GM12878 (cell line): ENCODE data around the gene NR1D1. TPM values are rescaled to one million over a fixed set of nuclear protein-coding genes. Genes with fewer than 3 reads are reported as not detected.

Experiments used
- BACH1 ChIP-seq: fragments of 450-650 bp; IDR thresholded peaks from 2 replicates; pipeline ENCODE4 v1.6.1; 2017; ENCODE audit warnings: mild to moderate bottlenecking, borderline replicate concordance
- BCL11A ChIP-seq: IDR thresholded peaks from 2 replicates; pipeline ENCODE4 v1.6.1; 2011; ENCODE audit warnings: low read depth, low read length
- CEBPZ ChIP-seq: fragments of 150-350 bp; IDR thresholded peaks from 2 replicates; pipeline ENCODE4 v1.6.1; 2016; ENCODE audit warnings: low read depth, low read length
- CHD1 ChIP-seq: IDR thresholded peaks from 2 replicates; pipeline ENCODE4 v1.6.1; 2012; ENCODE audit warnings: low read depth, low read length, improper control_type of control experiment
- FOS ChIP-seq: IDR thresholded peaks from 3 replicates; pipeline ENCODE4 v1.6.1; 2011; ENCODE audit warnings: borderline replicate concordance; ENCODE audit not compliant: insufficient read length; ENCODE audit errors: extremely low read depth
- HDGF ChIP-seq: fragments of 450-650 bp; IDR thresholded peaks from 2 replicates; pipeline ENCODE4 v1.6.1; 2016; ENCODE audit warnings: antibody characterized with exemption
- KLF5 ChIP-seq: fragments of 450-650 bp; IDR thresholded peaks from 2 replicates; pipeline ENCODE4 v1.6.1; 2014; ENCODE audit warnings: mild to moderate bottlenecking; ENCODE audit not compliant: partially characterized antibody
- LARP7 ChIP-seq: fragments of 450-650 bp; IDR thresholded peaks from 2 replicates; pipeline ENCODE4 v1.6.1; 2017; ENCODE audit warnings: mild to moderate bottlenecking
- MLLT1 ChIP-seq: fragments of 450-650 bp; IDR thresholded peaks from 2 replicates; pipeline ENCODE4 v1.6.1; 2016; ENCODE audit warnings: mild to moderate bottlenecking
- NFIC ChIP-seq: IDR thresholded peaks from 2 replicates; pipeline ENCODE4 v1.6.1; 2012; ENCODE audit warnings: low read depth, mild to moderate bottlenecking, inconsistent platforms, low read length, moderate library complexity
- PBX3 ChIP-seq: IDR thresholded peaks from 2 replicates; pipeline ENCODE4 v1.6.1; 2011; ENCODE audit warnings: mild to moderate bottlenecking, low read depth, low read length, moderate library complexity; ENCODE audit not compliant: insufficient replicate concordance
- POLR2A ChIP-seq: IDR thresholded peaks from 2 replicates; pipeline ENCODE4 v1.6.1; 2011; ENCODE audit warnings: low read depth, mild to moderate bottlenecking, low read length
- RBBP5 ChIP-seq: fragments of 200-600 bp; sonication (generic); conservative IDR thresholded peaks from 2 replicates; pipeline ENCODE4 v1.6.1; 2016
- SIN3A ChIP-seq: IDR thresholded peaks from 2 replicates; pipeline ENCODE4 v1.6.1; 2012; ENCODE audit warnings: low read depth, low read length, improper control_type of control experiment
- TCF7 ChIP-seq: IDR thresholded peaks from 2 replicates; pipeline ENCODE4 v1.6.1; 2014; ENCODE audit warnings: antibody characterized with exemption, borderline replicate concordance
- ZBTB33 ChIP-seq: fragments of 450-650 bp; IDR thresholded peaks from 2 replicates; pipeline ENCODE4 v1.6.1; 2017; ENCODE audit warnings: mild to moderate bottlenecking
- ZBTB4 ChIP-seq: fragments of 450-650 bp; formaldehyde crosslinking; IDR thresholded peaks from 2 replicates; pipeline ENCODE4 v1.4.0; 2022; ENCODE audit warnings: mild to moderate bottlenecking, moderate library complexity
- polyA plus RNA-seq, 11 experiments: library from polyadenylated mRNA; depleted of rRNA in 4 of 11; unstranded in 6 of 11; stranded (reverse) in 5 of 11; fragments of >200 nt; fragmentation: Nextera tagmentation in 4 of 11; fragmentation: Illumina TruSeq in 1 of 11; extraction: Ambion mirVana in 4 of 11; extraction: Trizol in 1 of 11; gene quantifications; 1 replicate in 1 of 11; 2 replicates in 10 of 11; pipeline versions ENCODE4 v1.2.1 to v1.2.3, GENCODE V29; 2011 to 2016; ENCODE audit warnings: inconsistent platforms in 2 of 11, missing spikeins in 2 of 11, low read depth in 1 of 11
- total RNA-seq, 4 experiments: library from RNA; depleted of rRNA in 3 of 4; stranded (reverse); fragments of >200 nt in 3 of 4; fragmentation: Illumina TruSeq in 1 of 4; extraction: Trizol in 1 of 4; gene quantifications; 2 replicates each; pipeline versions ENCODE4 v1.2.1 to v1.2.3, GENCODE V29; 2013 to 2021

Gene NR1D1
- total and polyA plus RNA-seq, 10 of the 15 experiments (the other 5 are each of a cell fraction or from before 2014, with no cell fraction given) = 0.10 to 3.4 (median 0.94) TPM

GRCh38 chr17:40111221-40112128 lies 11.1 kb upstream of the NR1D1 start (continued):
- TF ChIP-seq ZBTB33 = no peak
- peak; percentile 64 for TF ChIP-seq PBX3
- TF ChIP-seq CEBPZ = no peak
- TF ChIP-seq MLLT1 = peak; percentile 65; the same call in 1 of the 2 replicates
- no peak for TF ChIP-seq SIN3A
- no peak for TF ChIP-seq BCL11A
- TF ChIP-seq TCF7 = peak; percentile 28; the same call in 1 of the 2 replicates
- no peak for TF ChIP-seq CHD1
- TF ChIP-seq BACH1 = no peak
- TF ChIP-seq NFIC = no peak; the same call in 1 of the 2 replicates
- no peak for TF ChIP-seq LARP7
- TF ChIP-seq ZBTB4 (CRISPR knock-in tag) = no peak
- TF ChIP-seq HDGF = peak; percentile 90
- TF ChIP-seq RBBP5 = no peak
- TF ChIP-seq KLF5 = no peak
- TF ChIP-seq FOS = no peak
- TF ChIP-seq POLR2A = no peak
